NK-92 treated with Interleukin-12 subunit alpha and Interleukin-12 subunit beta, amount 100 ng/mL, for 24 hours (cell line): ENCODE results near the gene BTRC.
"Not testable (repeated sequence)": the region's sequence is repeated elsewhere in the genome, so short reads cannot be mapped to it uniquely, and the experiment has no call there.

Experiments used
- DNase-seq: peaks from one replicate; lab custom pipeline; 2025; lab: John Stamatoyannopoulos, UW

Gene BTRC

GRCh38 chr10:101346177-101346576, 7.8 kb upstream of the BTRC start:
- no peak for DNase-seq

GRCh38 chr10:101351017-101351416, 2.9 kb upstream of the BTRC start:
- no peak for DNase-seq

- no peak for DNase-seq
These were observed 2.5 kb upstream of the BTRC start for GRCh38 chr10:101351477-101351876.

- not testable (repeated sequence) for DNase-seq
These were observed 1.1 kb upstream of the BTRC start for GRCh38 chr10:101352857-101353256.

- no peak for DNase-seq
These were observed 535 bp downstream of the BTRC start for GRCh38 chr10:101354328-101355071.

GRCh38 chr10:101355072-101355706, 1.2 kb downstream of the BTRC start:
- no peak for DNase-seq

- DNase-seq: no peak
These were observed 2.2 kb downstream of the BTRC start for GRCh38 chr10:101356132-101356531.

GRCh38 chr10:101357958-101358357, 4.0 kb downstream of the BTRC start:
- no peak for DNase-seq

GRCh38 chr10:101358706-101359300, 4.8 kb downstream of the BTRC start:
- DNase-seq: no peak

- not testable (repeated sequence) for DNase-seq
These were observed 6.1 kb downstream of the BTRC start for GRCh38 chr10:101360090-101360489.

- DNase-seq: not testable (repeated sequence)
These were observed 6.9 kb downstream of the BTRC start for GRCh38 chr10:101360841-101361240.

GRCh38 chr10:101363850-101364400, 10.0 kb downstream of the BTRC start:
- no peak for DNase-seq

- no peak for DNase-seq
These were observed 10.8 kb downstream of the BTRC start for GRCh38 chr10:101364721-101365120.

- no peak for DNase-seq
These were observed 13.8 kb downstream of the BTRC start for GRCh38 chr10:101367569-101368453.

- no peak for DNase-seq
These were observed 19.1 kb downstream of the BTRC start for GRCh38 chr10:101373063-101373462.

GRCh38 chr10:101373993-101374392, 20.0 kb downstream of the BTRC start:
- DNase-seq: not testable (repeated sequence)

GRCh38 chr10:101375076-101375475, 21.1 kb downstream of the BTRC start:
- no peak for DNase-seq

GRCh38 chr10:101379663-101380352, 25.8 kb downstream of the BTRC start:
- no peak for DNase-seq

GRCh38 chr10:101380353-101381017, 26.5 kb downstream of the BTRC start:
- no peak for DNase-seq

- DNase-seq: no peak
These were observed 32.1 kb downstream of the BTRC start for GRCh38 chr10:101385866-101386658.
